Embryonic facial prominence (tissue), 1 donor: ENCODE measurements around the gene CHST11.

ENCODE experiments used
- DNase-seq: peaks from one replicate; pipeline ENCODE4 v3.0.0-alpha.2; 2016; ENCODE audit errors: extremely low spot score

Gene CHST11

GRCh38 chr12:104653730-104654664 lies 197.2 kb downstream of the CHST11 start:
- DNase-seq, result no peak

DNA sequence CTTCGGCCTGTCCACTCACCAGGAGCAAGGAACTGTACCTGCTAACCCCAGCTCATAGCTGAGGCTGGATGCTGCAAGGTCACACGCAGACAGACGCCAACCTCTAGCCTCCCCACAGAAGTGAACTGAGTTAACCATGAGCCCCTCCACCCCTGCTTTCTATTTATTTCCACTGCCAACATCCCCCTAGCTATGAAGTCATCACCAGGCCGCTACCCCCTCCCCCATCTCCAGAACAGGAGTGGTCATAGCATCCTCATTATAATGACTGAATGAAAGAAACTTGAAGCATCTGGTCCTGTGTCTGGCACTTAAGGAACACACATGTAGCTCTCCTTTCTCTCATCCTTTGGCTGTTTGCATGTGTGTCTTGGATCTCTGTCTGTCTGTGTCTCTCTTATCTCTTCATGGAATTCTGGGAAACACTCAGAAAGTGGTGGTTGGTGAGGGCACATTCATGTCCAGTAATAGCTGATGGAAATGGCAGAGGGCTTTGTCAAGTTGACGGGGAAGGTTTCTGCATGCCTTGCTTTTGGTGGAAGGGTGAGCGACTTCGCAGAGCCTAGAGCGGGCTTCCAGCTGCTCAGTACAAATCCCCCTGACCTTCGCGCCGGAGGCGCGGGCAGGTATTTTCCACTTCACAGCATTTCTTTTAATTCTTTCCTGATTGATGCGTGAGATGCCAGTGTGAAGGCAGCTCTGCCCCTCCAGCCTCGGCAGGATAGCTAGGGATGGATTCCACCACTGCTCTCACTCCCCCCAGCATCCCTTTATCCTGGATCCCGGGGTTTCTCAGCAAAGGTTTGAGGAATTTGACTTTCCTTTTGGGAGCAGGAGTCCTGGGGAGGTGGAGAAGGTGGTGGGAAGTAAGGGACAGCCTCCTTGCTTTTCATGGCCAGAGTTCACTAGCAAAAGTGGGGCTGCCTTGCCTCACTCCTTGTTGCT lies 198.2 kb downstream of the CHST11 start:
- no peak for DNase-seq

GRCh38 chr12:104656383-104656782 lies 199.6 kb downstream of the CHST11 start:
- no peak for DNase-seq

DNA sequence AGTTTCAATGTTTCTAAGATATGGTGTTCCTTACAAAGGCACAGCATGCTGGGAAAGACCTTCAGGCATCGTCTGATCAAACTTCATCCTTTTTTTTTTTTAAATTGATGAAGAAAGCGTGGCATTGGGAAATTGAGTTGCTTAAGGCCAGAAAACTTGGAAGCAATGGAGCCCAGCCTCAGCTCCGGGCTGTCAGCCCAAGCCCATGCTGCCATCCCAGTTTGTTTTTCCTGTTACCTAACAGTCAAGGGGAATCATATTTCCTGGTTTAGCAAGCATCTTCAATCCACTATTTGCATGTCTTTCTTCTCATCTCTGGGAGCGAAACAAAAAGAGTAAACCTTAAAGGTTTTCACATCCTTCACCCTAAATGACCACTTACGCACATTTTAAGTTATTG lies 200.2 kb downstream of the CHST11 start:
- DNase-seq, result no peak

DNA sequence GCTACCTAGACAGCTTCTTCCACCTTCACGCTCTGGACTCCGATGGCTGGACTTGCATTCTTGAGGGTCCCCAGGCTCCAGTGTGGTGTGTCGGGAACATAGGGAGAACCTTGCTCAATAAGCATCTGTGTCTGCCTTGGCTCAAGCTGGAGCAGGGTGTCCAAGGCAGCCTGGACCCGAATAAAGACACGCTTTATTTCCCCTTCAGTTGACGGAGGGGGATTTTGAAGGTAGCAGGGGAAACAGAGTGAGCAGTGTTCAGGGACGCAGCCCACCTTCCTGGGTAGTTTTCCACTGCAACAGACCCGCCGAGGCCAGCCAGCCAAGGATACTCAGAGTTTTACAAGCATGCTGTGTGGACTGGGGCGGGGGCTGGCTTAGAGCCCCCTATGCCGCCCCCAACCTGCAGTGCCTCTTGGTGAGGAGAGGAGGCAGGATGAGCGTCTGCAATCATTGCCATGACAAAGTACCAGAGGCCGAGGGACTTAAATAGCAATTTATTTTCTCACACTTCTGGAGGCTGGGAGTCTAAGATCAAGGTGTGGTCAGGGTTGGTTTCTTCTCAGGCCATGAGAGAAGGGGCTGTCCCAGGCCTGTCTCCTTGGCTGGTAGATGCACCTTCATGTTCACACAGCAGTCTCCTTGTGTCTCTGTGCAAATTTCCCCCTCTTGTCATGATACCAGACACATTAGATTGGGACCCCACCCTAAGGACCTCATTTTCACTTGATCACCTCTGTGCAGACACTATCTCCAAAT lies 201.2 kb downstream of the CHST11 start:
- DNase-seq, result no peak

DNA sequence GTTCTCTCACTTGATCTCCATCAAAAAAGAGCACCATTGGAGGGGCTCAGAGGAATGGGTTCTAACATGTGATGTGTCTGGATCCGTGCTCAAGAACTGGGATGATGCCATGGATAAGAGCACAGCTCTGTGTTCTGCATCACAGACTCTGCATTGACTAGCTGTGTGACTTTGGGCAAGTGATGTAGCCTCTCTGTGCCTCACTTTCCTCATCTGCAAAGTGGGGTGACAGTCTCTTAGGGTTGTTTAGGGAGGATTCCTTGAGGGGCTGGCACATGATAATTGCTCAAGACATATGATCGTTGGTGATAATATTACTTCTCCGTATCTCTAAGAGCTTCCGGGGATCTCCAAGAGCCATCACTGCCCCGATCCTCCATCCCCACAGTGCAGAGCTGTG lies 202.3 kb downstream of the CHST11 start:
- DNase-seq, result no peak

GRCh38 chr12:104662203-104662602 lies 205.5 kb downstream of the CHST11 start:
- DNase-seq, result no peak

DNA sequence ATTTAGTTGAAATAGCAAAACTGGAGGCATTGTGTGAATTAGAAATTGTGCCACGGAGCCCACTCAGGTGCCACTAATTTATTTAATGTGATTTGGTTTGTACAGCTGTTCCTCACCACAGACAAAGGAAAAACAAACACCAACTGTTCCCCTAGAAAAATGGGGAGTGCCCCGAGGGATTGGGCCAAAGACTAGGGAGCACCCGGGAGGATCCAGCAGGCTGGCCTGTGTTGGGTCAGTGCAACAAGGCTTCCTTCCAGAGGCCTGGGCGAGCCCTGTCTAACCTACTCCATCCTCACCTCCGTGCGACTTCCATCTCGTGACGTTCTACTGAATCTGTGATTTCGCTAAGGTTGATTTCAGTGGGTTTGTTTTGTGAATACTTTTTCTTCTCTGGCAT lies 206.2 kb downstream of the CHST11 start:
- no peak for DNase-seq

DNA sequence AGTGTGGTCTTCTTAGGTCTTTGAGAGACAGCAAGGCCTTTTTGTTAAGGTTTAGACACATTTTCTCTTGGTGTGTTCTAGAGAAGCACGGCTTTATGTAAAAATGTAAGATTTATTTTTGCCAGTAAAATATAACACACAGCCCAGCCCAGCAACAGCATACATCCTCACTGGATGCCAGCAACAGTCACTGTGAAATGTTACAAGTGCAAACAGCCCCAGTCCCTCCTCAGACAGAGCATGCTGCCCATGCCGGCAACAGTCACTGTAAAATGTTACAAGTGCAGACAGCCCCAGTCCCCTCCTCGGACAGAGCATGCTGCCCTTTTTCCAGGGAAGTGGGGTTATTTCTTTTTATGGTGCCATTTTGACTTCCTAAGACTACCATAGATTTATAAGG lies 207.6 kb downstream of the CHST11 start:
- DNase-seq, result no peak

DNA sequence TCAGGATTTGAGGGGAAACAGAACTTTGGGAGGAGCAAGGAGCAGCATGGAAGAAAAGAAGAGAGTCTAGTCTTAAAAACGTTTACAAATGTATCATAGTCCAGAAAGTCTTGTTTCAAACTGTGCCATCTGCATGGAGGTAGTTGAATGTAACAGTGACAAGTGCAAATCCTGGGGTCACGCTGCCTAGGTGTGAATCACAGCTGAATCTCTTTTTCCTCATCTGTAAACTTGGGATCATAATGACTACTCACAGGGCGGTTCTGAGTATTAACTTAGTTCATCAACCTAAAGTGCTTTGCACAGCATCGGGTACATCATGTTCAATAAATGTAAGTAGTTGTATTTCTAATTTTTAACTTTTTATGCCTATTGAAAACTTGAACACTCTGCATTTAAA lies 208.5 kb downstream of the CHST11 start:
- DNase-seq, result no peak

GRCh38 chr12:104667139-104667538 lies 210.4 kb downstream of the CHST11 start:
- DNase-seq, result no peak

GRCh38 chr12:104668274-104668718 lies 211.5 kb downstream of the CHST11 start:
- DNase-seq, result no peak

DNA sequence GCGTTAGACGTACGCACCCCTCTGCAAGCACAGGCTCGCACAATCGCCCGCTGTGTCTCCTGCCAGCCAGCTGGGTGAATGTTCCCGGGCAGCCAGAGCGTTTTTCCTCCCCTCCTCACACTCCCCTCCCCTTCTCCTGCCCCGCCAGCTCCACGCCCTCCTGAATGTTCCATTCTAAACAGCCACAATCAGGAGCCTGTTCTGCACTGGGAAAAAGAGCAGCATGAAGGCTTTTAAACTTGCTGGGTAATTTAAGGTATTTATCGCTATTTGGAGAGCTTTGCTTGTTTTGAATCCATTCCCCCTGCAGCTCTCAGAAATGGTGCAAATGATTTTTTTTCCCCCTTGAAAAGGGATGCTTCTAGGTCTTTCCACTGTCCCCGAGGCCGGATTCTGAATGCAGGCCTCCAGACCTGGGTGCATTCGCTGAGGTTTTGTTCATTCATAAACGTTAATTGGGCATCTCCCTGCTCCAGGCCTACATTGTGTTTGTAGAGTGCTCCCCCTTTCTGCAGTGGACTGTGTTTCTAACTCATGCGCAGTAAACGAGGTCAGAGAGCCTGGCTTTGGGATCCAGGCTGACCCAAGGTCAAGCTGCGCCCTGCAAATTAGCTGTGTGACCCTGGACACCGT lies 212.5 kb downstream of the CHST11 start:
- peak; percentile 55 for DNase-seq

GRCh38 chr12:104669851-104670337 lies 213.1 kb downstream of the CHST11 start:
- no peak for DNase-seq

DNA sequence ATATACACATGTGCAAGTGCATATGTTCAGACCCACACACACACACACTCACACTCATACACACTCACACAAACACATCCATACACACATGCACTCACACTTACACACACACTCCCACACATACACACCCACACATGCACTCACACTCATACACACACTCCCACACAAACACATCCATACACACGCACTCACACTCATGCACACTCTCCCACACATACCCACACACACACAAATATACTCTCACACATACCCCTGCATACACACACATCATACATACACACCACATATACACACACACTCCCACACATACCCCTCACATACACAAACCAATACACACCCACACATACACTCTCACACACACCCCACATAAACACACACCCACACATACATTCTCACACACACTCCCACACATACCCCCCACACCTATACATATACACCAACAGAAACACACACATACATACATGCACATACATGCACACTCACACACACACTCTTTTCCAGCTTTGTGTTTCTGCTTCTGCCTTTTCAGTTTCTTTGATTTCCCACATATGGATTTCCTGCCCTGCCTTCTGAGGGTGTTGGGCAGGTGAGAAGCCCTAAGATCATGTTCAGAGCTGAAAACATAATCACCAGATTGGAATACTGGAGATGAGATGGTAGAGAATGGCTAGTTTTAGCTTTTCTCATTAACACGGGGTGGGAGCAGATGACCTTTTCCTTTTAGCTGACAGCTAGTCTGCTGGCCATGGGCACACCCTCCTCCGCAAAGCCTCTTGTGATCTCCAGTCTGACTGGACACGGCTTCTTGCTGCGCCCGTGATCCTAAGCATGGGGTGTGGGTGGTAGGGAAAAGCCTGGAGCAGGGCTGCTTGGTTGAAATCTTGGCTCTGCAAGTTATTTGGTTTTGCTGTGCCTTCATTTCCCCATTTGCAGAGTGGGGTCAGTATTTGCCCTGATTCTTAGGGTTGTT lies 214.0 kb downstream of the CHST11 start:
- no peak for DNase-seq

DNA sequence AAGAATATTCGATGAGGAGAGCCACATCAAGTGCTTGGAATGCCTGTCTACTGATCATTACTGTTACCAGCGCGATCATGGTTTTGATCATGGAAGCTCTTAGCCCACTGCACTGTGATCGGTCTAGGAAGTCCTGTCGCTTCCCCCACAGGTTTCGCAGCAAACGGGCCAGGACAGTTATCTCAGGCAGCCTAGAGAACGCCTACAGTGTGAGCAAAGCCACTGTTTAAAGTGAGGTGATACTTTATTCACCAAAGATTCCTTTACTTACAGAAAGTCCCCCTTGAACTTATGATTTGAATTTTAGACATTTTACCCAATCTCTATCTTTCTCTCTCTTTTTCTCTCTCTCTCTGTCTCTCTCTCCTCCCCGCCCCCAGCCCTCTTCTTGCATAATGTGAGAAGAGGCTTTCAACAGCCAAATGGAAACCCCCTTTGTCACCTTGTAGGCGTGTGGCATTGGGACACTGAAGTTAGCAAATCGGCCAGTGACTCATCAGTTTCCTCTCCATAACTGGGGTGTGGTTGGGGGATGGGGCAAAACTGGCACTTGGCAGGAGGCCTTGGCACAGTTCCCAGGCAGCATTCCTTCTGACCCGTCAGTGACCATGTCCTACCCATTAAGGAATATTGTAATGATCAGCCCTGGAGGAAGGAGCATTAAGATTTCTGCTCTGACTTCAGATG lies 214.8 kb downstream of the CHST11 start:
- DNase-seq, result no peak

- DNase-seq, result no peak
These were observed 215.3 kb downstream of the CHST11 start for GRCh38 chr12:104672096-104672445.

GRCh38 chr12:104672501-104673265 lies 215.9 kb downstream of the CHST11 start:
- no peak for DNase-seq

- DNase-seq, result no peak
These were observed 216.5 kb downstream of the CHST11 start for GRCh38 chr12:104673294-104673693.
